HepG2 (cell line): ENCODE measurements around the gene NLRP5. TPM values are rescaled to one million over a fixed set of nuclear protein-coding genes. Genes with fewer than 3 reads are reported as not detected.

Experiments used
- ATAC-seq: fragments of 200-7000 bp; cut with Tn5 transposase; 3 replicates; pipeline ENCODE4 v1.9.1; 2020; ENCODE audit warnings: mild to moderate bottlenecking, moderate library complexity
- BruUV-seq: library from RNA; stranded (reverse); fragments of 400-500 nt; replicated peaks from 2 replicates; lab custom pipeline; 2021; lab: Mats Ljungman, UMichigan
- CTCF ChIA-PET: fragments of 300-600 bp; formaldehyde crosslinking; extraction: SDS; loops from one replicate; lab custom pipeline; 2021; ENCODE audit warnings: low total read pairs, inconsistent platforms, low intra/inter-chr PET ratio; lab: Yijun Ruan, JAX
- POLR2A ChIA-PET: fragments of 350-600 bp; sonication (Branson Sonifier 250); formaldehyde crosslinking; loops from one replicate; lab custom pipeline; 2020; ENCODE audit warnings: antibody characterized with exemption, inconsistent platforms; lab: Yijun Ruan, JAX
- DNase-seq: peaks from one replicate; pipeline ENCODE4 v3.0.0-alpha.2; 2015; ENCODE audit warnings: low spot score
- FAIRE-seq: peaks from 3 replicates; lab custom pipeline; 2011; peaks lifted over from hg19 to GRCh38; lab: Jason Lieb, UNC
- H2AFZ ChIP-seq: one replicate; pipeline ENCODE4 v1.6.1; 2011; ENCODE audit warnings: low read length, inconsistent platforms
- H3K27ac ChIP-seq: fragments of 300-600 bp; 3 replicates; pipeline ENCODE4 v1.8.0; 2011; ENCODE audit warnings: mixed run types, mild to moderate bottlenecking, mixed read lengths, low read length, inconsistent platforms; ENCODE audit not compliant: insufficient read depth; ENCODE audit errors: extremely low read length
- H3K27me3 ChIP-seq, 2 experiments: fragments of 200-600 bp in 1 of 2; 2 replicates in 1 of 2; 3 replicates in 1 of 2; pipeline versions ENCODE4 v1.6.0 to v1.8.0; 2011; ENCODE audit warnings: low read length in 2 of 2, mild to moderate bottlenecking in 2 of 2, moderate library complexity in 2 of 2, inconsistent platforms in 1 of 2; ENCODE audit not compliant: insufficient read depth in 2 of 2, control insufficient read depth in 1 of 2
- H3K36me3 ChIP-seq, 2 experiments: fragments of 200-600 bp in 1 of 2; replicated peaks in 1 of 2; 2 replicates in 1 of 2; 3 replicates in 1 of 2; pipeline versions ENCODE4 v1.5.1 to v1.8.0; 2011; ENCODE audit warnings: low read length in 2 of 2, inconsistent platforms in 1 of 2; ENCODE audit not compliant: insufficient read depth in 2 of 2, control insufficient read depth in 1 of 2
- H3K4me1 ChIP-seq: 2 replicates; pipeline ENCODE4 v1.5.1; 2012; ENCODE audit warnings: low read length, inconsistent platforms; ENCODE audit not compliant: insufficient read depth
- H3K4me2 ChIP-seq: 2 replicates; pipeline ENCODE4 v1.6.0; 2011; ENCODE audit warnings: low read depth, low read length, inconsistent platforms
- H3K4me3 ChIP-seq, 3 experiments: fragments of 200-600 bp in 1 of 3; sonication (generic), shearing (Covaris generic) in 1 of 3; replicated peaks in 1 of 3; 2 replicates each; pipeline ENCODE4 v1.5.1; 2011 to 2016; ENCODE audit warnings: low read length in 3 of 3, inconsistent platforms in 2 of 3, low read depth in 2 of 3, mild to moderate bottlenecking in 2 of 3, control low read depth in 1 of 3, mixed read lengths in 1 of 3; ENCODE audit not compliant: insufficient read depth in 1 of 3
- H3K79me2 ChIP-seq: one replicate; pipeline ENCODE4 v1.6.1; 2011; ENCODE audit warnings: low read length, inconsistent platforms; ENCODE audit not compliant: insufficient read depth
- H3K9ac ChIP-seq: 2 replicates; pipeline ENCODE4 v1.6.0; 2011; ENCODE audit warnings: mild to moderate bottlenecking, low read depth, low read length, inconsistent platforms; ENCODE audit not compliant: insufficient read depth
- H3K9me3 ChIP-seq: 2 replicates; pipeline ENCODE4 v1.5.1; 2012; ENCODE audit warnings: mild to moderate bottlenecking, low read length
- H4K20me1 ChIP-seq: 2 replicates; pipeline ENCODE4 v1.6.0; 2011; ENCODE audit warnings: inconsistent platforms, mild to moderate bottlenecking, low read length, moderate library complexity; ENCODE audit not compliant: insufficient read depth
- GZF1 ChIP-seq: sonication (generic); formaldehyde crosslinking; IDR thresholded peaks from 2 replicates; pipeline ENCODE4 v1.5.1; 2020; ENCODE audit warnings: mild to moderate bottlenecking, missing genetic modification reagents
- KDM1A ChIP-seq: IDR thresholded peaks from 2 replicates; pipeline ENCODE4 v1.6.1; 2016; ENCODE audit warnings: missing compliant biosample characterization
- RORA ChIP-seq: sonication (generic); formaldehyde crosslinking; IDR thresholded peaks from 2 replicates; pipeline ENCODE4 v1.5.0; 2020; ENCODE audit warnings: mild to moderate bottlenecking, missing genetic modification reagents, moderate library complexity
- SSRP1 ChIP-seq: IDR thresholded peaks from 2 replicates; pipeline ENCODE4 v1.6.1; 2016; ENCODE audit warnings: control low read depth
- ZNF282 ChIP-seq: fragments of 450-650 bp; IDR thresholded peaks from 2 replicates; pipeline ENCODE4 v1.6.1; 2018; ENCODE audit not compliant: partially characterized antibody
- ZNF530 ChIP-seq: sonication (generic); formaldehyde crosslinking; IDR thresholded peaks from 2 replicates; pipeline ENCODE4 v1.5.0; 2020; ENCODE audit warnings: low read depth, mild to moderate bottlenecking, missing genetic modification reagents
- ZNF883 ChIP-seq: sonication (generic); formaldehyde crosslinking; IDR thresholded peaks from 2 replicates; pipeline ENCODE4 v1.5.1; 2020; ENCODE audit warnings: mild to moderate bottlenecking, missing genetic modification reagents; ENCODE audit errors: not compliant biosample characterization
- WGBS: methylation state at CpG from one replicate; pipeline ENCODE4 v1.1.6; 2017; ENCODE audit warnings: low lambda C conversion rate; 5-methylcytosine and 5-hydroxymethylcytosine counted together
- in situ Hi-C: cut with HindIII; loops from 2 replicates; pipeline ENCODE4 v1.10.0; 2017; ENCODE audit warnings: low pct_unique_long_range_greater_than_20kb; ENCODE audit not compliant: extremely low pct_ligation_motif_present
- intact Hi-C: fragments of 100-400 bp; cut with micrococcal nuclease; formaldehyde crosslinking; loops from one replicate; pipeline ENCODE4 v1.10.0; 2022; ENCODE audit not compliant: unreplicated experiment
- polyA plus RNA-seq, 8 experiments: library from polyadenylated mRNA; depleted of rRNA in 3 of 8; stranded (reverse) in 7 of 8; unstranded in 1 of 8; fragments of >200 nt; fragmentation: Illumina TruSeq in 4 of 8; extraction: Trizol in 4 of 8; gene quantifications; 2 replicates each; pipeline versions ENCODE4 v1.2.1 to v1.2.3, GENCODE V29; 2011 to 2016; ENCODE audit warnings: low read depth in 4 of 8, missing spikeins in 1 of 8, mixed read lengths in 1 of 8; ENCODE audit not compliant: insufficient read depth in 1 of 8
- total RNA-seq, 5 experiments: library from RNA; depleted of rRNA; stranded (reverse); fragments of >200 nt; fragmentation: Illumina TruSeq; extraction: Trizol; gene quantifications; 2 replicates each; pipeline ENCODE4 v1.2.3, GENCODE V29; 2016; ENCODE audit warnings: low read depth in 1 of 5
- TF ChIP-seq, protein P1 (sequence below): IDR thresholded peaks from 2 replicates; pipeline ENCODE4 v1.6.1; 2016; ENCODE audit warnings: low read depth, control low read depth
- TF ChIP-seq, protein P2 (sequence below): sonication (generic); formaldehyde crosslinking; IDR thresholded peaks from 2 replicates; pipeline ENCODE4 v1.5.0; 2020; ENCODE audit warnings: mild to moderate bottlenecking, missing genetic modification reagents
- TF ChIP-seq, protein P3 (sequence below): sonication (generic); formaldehyde crosslinking; IDR thresholded peaks from 2 replicates; pipeline ENCODE4 v1.8.0; 2022; ENCODE audit warnings: mild to moderate bottlenecking, missing genetic modification reagents
- TF ChIP-seq, protein P4 (sequence below): sonication (generic); formaldehyde crosslinking; IDR thresholded peaks from 2 replicates; pipeline ENCODE4 v1.4.0; 2020; ENCODE audit warnings: missing genetic modification reagents

NLRP5 gene
- total and polyA plus RNA-seq, 2 of the 13 experiments (the other 11 are each of a cell fraction or from before 2014, with no cell fraction given), result not detected

DNA sequence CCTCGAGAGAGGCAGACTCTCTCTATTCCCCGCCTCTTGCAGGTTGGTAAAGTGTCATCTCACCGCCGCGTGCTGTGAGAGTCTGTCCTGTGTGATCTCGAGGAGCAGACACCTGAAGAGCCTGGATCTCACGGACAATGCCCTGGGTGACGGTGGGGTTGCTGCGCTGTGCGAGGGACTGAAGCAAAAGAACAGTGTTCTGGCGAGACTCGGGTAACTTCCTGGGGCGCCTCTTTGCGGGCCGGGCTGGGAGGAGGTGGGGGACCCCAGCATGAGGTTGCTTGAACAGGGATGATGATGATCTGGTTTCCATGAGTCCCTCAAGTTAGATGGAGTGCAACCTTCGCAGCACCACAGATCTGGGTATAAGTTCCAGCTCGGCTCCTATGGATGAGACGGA lies 67.0 kb downstream of the NLRP5 start:
- Histone ChIP-seq H3K79me2 (no peaks in the 10 kb centered on the region), H3K4me2 (no peak overlapping the region), H3K9me3 (no peaks in the 10 kb centered on the region), H2AFZ (no peak overlapping the region), H3K4me1 (peaks cover 7% of the 10 kb centered on the region), H4K20me1 (no peaks in the 10 kb centered on the region), H3K27ac (no peak overlapping the region), H3K9ac (no peak overlapping the region), H3K27me3 (peaks cover 2 to 10% of the 10 kb centered on the region in 2 experiments; a peak in 3 of 5 replicates), H3K36me3 (no peaks in the 10 kb centered on the region), H3K4me3 (no peak overlapping the region)
- intact Hi-C loops (no loop called here), in situ Hi-C loops (no loop called here)
- BruUV-seq, result no TSS peak
- whole genome bisulfite sequencing, result 54% methylated on average over 17 of the region's 18 CpGs
- no peak for DNase-seq
- ChIA-PET CTCF (no interaction called here), POLR2A (no interaction called here)
- no peak for FAIRE-seq
- ATAC-seq, result no peak
- TF ChIP-seq KDM1A (CRISPR knock-in tag), result no peak
- TF ChIP-seq, protein P1, sequence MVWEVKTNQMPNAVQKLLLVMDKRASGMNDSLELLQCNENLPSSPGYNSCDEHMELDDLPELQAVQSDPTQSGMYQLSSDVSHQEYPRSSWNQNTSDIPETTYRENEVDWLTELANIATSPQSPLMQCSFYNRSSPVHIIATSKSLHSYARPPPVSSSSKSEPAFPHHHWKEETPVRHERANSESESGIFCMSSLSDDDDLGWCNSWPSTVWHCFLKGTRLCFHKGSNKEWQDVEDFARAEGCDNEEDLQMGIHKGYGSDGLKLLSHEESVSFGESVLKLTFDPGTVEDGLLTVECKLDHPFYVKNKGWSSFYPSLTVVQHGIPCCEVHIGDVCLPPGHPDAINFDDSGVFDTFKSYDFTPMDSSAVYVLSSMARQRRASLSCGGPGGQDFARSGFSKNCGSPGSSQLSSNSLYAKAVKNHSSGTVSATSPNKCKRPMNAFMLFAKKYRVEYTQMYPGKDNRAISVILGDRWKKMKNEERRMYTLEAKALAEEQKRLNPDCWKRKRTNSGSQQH, result no peak
- no peak for TF ChIP-seq ZNF883 (CRISPR knock-in tag)
- TF ChIP-seq ZNF530 (CRISPR knock-in tag), result no peak
- no peak for TF ChIP-seq RORA (CRISPR knock-in tag)
- no peak for TF ChIP-seq ZNF282
- no peak for TF ChIP-seq GZF1 (CRISPR knock-in tag)
- TF ChIP-seq, protein P2, sequence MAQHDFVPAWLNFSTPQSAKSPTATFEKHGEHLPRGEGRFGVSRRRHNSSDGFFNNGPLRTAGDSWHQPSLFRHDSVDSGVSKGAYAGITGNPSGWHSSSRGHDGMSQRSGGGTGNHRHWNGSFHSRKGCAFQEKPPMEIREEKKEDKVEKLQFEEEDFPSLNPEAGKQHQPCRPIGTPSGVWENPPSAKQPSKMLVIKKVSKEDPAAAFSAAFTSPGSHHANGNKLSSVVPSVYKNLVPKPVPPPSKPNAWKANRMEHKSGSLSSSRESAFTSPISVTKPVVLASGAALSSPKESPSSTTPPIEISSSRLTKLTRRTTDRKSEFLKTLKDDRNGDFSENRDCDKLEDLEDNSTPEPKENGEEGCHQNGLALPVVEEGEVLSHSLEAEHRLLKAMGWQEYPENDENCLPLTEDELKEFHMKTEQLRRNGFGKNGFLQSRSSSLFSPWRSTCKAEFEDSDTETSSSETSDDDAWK (CRISPR knock-in tag), result no peak
- TF ChIP-seq, protein P3, sequence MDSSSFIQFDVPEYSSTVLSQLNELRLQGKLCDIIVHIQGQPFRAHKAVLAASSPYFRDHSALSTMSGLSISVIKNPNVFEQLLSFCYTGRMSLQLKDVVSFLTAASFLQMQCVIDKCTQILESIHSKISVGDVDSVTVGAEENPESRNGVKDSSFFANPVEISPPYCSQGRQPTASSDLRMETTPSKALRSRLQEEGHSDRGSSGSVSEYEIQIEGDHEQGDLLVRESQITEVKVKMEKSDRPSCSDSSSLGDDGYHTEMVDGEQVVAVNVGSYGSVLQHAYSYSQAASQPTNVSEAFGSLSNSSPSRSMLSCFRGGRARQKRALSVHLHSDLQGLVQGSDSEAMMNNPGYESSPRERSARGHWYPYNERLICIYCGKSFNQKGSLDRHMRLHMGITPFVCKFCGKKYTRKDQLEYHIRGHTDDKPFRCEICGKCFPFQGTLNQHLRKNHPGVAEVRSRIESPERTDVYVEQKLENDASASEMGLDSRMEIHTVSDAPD, result no peak
- TF ChIP-seq, protein P4, sequence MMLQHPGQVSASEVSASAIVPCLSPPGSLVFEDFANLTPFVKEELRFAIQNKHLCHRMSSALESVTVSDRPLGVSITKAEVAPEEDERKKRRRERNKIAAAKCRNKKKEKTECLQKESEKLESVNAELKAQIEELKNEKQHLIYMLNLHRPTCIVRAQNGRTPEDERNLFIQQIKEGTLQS, result no peak
- no peak for TF ChIP-seq SSRP1
